Activated CD4-positive, alpha-beta T cell treated with anti-CD3 and anti-CD28 coated beads for 4 hours (primary cell): ENCODE results near the gene FARS2.

Experiments
- DNase-seq, 2 donors: peaks; one replicate each; pipeline ENCODE4 v3.0.0-alpha.2; 2020

The FARS2 gene

DNA sequence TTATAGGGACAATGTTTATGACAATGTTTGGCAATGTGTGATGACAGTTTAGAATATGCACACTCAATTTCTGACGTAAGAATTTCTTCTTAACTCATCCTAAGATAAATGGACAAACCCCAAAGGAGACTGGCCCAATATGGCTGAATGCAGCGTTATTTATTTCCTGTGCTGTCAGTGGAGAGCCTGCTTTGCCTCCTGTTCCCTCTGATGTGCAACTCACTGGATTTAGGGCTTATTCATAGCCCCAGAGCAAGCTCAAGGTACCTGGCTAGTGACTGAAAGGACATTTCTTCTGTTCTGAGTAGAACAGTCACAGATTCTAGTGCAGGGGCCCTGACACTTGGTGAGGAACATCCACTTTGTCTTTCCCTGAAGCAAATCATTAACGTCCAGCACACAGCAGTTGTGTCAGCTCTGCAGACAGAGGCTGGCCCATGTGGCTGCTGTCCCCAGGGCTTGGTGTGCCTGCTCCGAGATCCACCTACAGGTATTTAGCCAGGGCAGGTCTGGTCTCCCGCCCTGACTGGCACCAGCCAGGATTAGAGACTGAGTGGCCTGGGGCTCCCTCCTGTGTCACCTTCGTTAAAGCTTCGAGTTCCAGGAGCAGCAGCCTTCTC is 64.8 kb downstream of the FARS2 start:
- no peak for DNase-seq

DNA sequence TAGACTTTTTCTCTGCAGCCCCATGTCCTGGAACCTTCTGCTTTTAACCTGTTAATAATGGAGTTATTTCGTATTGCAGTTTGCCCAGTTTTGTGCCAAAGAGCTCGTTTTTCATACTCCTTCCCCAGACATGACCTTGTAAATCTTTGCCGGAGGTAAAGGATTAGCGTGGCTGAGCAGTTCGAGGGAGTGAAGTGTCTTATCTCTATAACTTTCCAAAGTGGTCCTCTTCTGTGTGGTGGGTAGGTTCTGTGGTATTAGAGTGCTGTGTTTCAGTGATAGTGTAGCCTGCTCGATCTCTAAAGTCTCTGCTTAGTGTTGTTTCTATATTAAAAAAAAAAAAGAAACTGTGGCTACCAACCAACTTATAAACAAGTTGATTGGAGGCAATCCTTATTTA is 67.5 kb downstream of the FARS2 start:
- DNase-seq, result no peak

DNA sequence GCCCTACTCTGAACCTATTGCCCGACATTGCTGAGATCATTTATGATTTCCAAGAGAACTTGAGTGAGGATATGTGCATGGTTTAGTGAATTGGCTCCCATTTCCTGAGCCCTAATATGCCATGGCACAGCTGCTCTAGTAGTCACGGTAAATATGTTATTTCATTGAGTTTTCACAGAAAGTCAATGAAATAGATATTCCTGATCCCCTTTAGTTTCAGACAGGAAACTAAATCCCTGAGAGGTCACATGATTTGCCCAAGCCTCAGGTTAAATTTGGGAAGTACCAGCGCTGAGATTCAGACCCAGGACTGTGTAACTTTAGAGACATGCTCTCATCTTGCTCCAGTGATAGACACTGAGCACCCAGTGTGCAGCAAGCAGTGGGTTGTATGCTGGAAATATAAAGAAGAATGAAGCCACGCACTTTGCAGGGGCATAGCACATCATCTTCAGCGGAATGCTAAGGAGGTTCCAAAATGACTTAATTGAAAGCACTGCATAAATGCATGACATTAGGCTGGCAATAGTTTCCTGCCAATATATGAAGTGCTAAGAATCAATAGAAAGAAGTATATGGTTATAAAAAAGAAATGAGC is 70.6 kb downstream of the FARS2 start:
- no peak for DNase-seq

DNA sequence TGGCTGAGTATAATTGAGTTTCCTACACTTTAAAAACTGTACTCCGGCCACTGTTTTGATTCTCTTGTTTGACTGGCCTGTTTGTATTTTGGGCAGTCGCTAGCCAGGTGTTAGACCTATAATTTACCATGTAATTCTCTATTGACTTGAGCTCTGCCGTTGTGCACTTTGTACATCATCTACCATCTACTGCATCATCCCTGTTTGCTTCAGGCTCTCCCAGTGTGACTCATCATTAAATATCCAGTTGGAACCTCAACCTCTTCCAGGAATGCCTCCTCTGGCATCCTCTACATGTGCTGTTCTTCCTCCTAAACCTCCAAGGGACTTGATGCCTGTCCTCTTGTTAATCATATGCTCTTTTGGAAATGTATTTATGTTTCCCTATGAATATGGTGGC is 72.3 kb downstream of the FARS2 start:
- DNase-seq, result no peak

DNA sequence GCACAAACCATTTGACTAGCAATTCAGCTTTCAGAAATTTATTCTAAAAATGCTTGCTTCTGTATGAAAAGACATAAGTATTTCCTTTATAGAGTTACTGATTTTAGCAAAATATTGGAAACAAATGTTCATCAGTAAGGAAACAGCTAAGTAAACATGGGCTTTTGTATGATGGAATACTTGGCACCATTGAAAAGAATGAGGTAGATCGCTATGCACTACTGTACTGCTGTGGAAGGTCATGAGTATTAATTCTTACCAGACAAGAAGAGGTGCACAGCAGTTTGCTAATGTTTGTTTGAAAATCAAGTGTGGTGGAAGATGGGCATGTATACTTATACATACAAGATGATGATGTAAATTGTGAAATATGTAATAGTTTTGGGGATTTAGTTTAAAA is 73.0 kb downstream of the FARS2 start:
- no peak for DNase-seq

- no peak for DNase-seq
Observed at GRCh38 chr6:5335020-5335419, 73.7 kb downstream of the FARS2 start.

DNA sequence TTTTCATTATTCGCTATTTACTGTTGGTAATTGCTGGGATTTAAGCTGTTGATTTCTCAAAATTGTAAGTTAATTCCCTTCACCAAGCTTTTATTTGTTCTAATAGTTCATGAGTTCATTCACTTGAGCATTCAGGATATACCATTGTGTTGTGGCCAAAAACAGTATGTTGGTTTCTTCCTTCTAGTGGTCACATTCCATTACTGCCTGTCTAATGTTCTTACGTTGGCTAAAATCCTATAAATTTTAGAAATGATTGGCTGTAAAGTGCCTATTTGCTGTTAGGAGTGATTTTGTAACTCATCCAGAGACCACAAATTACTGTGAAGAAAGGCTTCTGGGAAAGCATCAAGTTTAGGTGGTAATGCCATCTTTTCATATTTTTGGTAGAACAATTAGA is 76.3 kb downstream of the FARS2 start:
- no peak for DNase-seq

- no peak for DNase-seq
Observed at GRCh38 chr6:5338177-5338960, 77.1 kb downstream of the FARS2 start.

DNA sequence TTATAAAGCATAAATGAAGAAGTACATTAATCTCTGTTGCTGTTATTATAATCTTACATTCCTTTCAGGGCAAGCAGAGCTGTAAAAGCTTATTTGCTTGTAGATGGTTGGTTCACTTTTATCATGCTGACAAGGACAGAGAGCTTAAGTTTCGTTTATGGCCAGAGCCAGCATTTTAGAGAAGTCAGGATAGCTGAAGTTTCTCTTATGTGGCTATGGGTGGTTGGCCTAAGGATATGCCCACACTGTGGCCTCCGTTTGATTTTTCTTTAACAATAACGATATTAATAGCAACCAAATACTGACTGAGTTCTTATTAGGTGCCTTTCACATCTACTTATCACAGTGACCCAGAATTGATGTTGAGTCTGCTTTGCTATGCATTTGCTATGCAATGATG is 78.5 kb downstream of the FARS2 start:
- no peak for DNase-seq

DNA sequence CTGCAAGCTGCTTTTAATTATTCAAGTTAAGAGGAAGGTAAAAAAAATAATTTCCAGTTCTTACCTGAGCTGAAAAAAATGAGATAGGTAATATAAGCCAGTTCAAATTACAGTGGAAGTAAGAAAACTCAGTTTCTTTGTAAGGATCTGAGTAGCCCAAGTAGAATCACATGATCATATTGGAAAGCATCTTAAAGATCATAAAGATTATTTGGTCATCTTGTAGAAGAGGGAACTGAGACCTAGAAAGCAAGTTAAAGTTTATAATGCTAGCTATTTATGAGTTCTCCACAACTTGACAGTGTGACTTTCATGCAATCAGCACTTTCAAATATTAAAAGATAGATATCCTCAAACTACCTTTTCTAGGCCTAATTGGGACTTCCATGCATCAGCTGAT is 80.5 kb downstream of the FARS2 start:
- DNase-seq, result no peak

DNA sequence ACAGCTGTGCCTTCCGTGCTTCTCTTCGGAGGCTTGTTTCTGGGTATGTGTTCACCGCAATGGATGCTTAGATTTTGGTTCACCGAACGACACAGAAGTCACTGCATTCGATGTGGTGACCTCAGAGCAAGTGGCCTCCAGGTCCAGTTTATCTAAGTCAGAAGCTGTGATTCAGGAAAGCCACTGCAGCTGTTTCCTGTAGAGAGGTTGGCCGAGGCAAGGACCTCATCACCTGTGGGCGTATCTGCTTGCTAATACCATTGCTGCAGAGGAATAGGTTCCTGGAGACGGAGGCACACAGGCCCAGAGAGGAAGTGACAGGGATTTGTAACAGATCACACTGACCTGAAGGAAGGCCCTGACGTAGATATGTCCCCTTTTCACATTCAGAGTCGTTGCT is 82.7 kb downstream of the FARS2 start:
- DNase-seq, result no peak

DNA sequence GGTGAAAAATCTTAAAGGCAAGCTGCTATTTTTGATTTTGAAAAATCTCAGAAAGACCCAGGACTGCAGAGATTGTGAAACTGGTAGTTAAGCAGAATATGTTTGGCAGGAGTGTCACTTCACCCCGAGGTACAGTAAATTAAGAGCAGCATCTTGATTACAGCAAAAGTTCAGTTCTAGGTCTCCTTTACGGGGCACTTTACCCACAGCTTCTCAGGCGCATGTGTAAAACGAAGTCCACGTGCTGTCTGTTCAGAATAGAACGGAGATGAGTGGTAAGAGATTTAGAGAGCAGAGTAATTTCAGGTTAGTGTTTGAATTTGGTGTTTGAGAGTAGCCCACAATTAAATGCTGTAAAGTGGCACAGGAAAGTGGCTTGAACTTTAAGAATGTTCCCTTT is 84.0 kb downstream of the FARS2 start:
- no peak for DNase-seq

GRCh38 chr6:5351552-5352210 is 90.4 kb downstream of the FARS2 start:
- no peak for DNase-seq

DNA sequence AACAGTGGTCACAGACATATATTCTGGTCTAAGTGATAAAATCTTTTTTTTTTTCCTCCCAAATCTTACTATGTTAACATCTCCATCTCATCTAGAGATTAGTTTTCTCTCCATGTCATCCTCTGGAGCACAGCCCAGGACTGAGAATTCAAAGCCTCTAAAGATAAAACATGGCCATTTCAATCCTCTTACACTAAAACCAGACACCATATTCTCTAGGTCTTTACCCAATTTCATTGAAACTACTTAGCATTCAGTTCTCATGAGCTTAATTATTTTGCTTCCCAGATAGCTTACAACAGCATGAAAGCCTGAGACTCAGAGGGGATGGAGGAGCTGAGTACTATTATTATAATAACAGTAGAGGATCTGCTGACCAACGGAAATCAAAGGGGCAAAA is 92.7 kb downstream of the FARS2 start:
- DNase-seq, result no peak

DNA sequence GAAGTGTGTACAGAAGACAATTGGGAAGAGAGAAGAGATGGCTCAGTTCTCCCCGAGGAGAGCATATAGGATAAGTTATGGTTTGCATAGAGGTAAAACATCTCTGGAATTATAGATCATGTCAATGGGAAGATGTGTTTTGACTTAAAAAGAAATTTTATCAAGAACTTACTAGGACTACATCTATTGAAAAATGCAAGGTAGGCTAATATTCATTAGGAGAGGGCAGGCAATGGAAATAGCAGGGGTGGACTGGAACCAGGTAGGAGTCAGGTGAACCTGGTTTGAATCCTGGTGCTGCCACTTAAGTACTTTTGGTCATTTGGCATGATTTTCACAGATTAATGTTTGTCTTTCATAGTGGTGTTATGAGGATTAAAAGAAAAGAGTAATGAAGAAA is 96.2 kb downstream of the FARS2 start:
- DNase-seq, result no peak

GRCh38 chr6:5359417-5359816 is 98.1 kb downstream of the FARS2 start:
- DNase-seq, result no peak

DNA sequence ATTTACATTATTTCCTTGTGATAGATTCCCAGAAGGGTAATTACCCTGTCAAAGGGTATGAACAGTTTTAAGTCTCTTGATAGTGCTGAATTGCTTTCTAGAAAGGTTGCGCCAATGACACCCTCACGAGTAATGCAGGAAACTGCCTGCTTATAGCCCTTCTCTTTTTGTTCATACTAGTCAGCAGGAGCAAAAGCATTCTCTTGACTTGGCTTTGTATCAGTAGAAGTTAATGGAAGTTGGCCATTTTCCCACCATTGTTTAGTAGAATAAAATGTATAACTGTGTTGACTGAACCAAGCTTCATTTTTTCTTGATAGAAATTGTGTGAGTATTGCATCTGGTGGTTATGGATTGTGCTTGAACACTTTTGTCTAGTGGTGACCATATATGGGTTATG is 100.1 kb downstream of the FARS2 start:
- no peak for DNase-seq

GRCh38 chr6:5365436-5366195 is 104.3 kb downstream of the FARS2 start:
- DNase-seq, result no peak

GRCh38 chr6:5366941-5367340 is 105.6 kb downstream of the FARS2 start:
- no peak for DNase-seq

- no peak for DNase-seq
Observed at GRCh38 chr6:5367510-5367909, 106.2 kb downstream of the FARS2 start.

DNA sequence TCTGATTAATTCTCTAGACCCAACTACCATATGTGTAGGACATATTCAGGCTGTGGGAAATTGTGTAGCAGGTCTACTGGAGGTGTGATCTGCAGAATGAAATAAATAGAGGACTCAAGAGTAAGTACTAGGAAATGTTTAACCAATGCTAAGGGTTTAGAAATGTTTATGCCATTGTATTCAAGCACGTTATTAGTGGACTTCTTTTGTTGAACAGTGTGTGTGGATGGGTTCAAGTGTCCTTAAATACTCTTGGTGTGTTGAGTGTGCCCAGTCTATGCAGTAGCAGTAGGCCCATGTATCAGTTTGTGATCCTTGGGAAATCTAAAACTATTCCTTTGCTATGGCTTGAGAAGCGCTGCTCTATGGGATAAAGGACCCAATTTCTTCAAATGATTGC is 112.1 kb downstream of the FARS2 start:
- DNase-seq, result no peak

DNA sequence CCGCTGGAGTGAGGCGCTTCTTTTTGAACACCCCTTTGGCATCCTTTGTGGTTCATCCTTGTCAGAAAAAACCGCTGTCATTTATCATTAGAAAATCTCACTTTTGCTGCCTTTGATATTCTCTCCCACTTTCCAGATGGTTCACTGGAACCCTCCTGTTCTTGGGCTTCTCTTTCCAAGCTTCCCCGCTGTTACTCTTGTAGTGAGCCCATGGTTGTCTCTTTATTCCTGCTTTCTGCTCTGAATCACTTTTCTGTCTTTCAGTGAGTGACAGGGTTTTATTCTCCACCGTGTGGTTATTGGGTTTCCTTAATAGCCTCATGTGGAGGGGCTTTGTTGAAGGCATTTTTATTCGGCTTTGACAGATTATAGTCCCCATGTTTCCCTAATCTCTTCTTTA is 117.0 kb downstream of the FARS2 start:
- no peak for DNase-seq

GRCh38 chr6:5379647-5380242 is 118.4 kb downstream of the FARS2 start:
- no peak for DNase-seq
